Measurements from ENCODE around the gene MRPS2. TPM values are rescaled to one million over a fixed set of nuclear protein-coding genes. Genes with fewer than 3 reads are reported as not detected.

MRPS2 gene
- total RNA-seq, 1 experiment from 2014 or later: 62.4 TPM

DNA sequence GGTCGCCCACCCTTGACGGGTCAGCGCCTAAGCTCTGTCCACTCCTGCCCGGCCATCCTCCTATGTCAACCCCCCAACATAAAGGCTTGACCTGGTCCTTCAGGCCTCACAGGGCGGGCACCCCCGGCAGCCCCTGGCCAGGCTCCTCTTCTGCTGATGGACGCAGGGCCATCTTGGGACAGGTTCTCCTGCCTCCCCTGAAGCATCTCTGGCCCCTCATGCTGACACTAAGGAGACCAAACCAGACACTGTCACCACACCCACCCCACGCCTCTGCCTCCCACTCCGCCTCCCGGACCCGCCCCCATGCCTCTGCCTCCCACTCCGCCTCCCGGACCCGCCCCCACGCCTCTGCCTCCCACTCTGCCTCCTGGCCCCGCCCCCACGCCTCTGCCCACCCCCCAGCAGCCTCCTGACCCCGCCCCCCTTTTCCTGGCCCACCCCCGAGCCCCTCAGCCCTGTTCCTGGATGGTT lies 52.3 kb downstream of the MRPS2 start:
- Histone ChIP-seq H3K27ac (ENCODE audit: low read length) (no peak overlapping the region), H3K27me3 (ENCODE audit: low read length) (no peaks in the 10 kb centered on the region), H2AFZ (ENCODE audit: low read length) (no peak overlapping the region), H3K9me2 (replicated peaks; ENCODE audit: low read length) (no peaks in the 10 kb centered on the region), H3K9me3 (ENCODE audit: low read length) (no peaks in the 10 kb centered on the region), H3K9ac (ENCODE audit: low read length) (no peak overlapping the region), H3K36me3 (ENCODE audit: low read depth, low read length) (no peaks in the 10 kb centered on the region), H3K4me3 (ENCODE audit: low read length) (no peak overlapping the region), H3K79me2 (ENCODE audit: low read length) (no peaks in the 10 kb centered on the region), H3K4me1 (ENCODE audit: insufficient read depth, low read length) (no peaks in the 10 kb centered on the region), H3K4me2 (ENCODE audit: low read length) (no peak overlapping the region), H4K20me1 (ENCODE audit: low read length) (no peaks in the 10 kb centered on the region), H3F3A (ENCODE audit: low read length, unreplicated experiment) (no peaks in the 10 kb centered on the region)
- intact Hi-C loops (cut with micrococcal nuclease): no loop called here
- ChIA-PET POLR2A (ENCODE audit: unreplicated experiment) (no interaction called here), CTCF (no interaction called here)
- DNase-seq (no peak), ATAC-seq (no peak)
- BruUV-seq (replicated peaks): no TSS peak
- TF ChIP-seq EZH2 (IDR thresholded peaks at IDR 0.05; ENCODE audit: low read length, unreplicated experiment): no peak

Other genes starting within 250 kb of the MRPS2 start
- 22.6 and 30.6 TPM in 2 replicates for gene PPP1R26, start 20.9 kb upstream of the MRPS2 start, total RNA-seq (2014; rRNA removed)
- gene LCN1, start 20.8 kb downstream of the MRPS2 start, total RNA-seq (2014; rRNA removed): not detected in 2 replicates
- gene OBP2A, start 45.4 kb downstream of the MRPS2 start, total RNA-seq (2014; rRNA removed): not detected in 2 replicates
- not detected in 2 replicates for gene PAEP, start 61.1 kb downstream of the MRPS2 start, total RNA-seq (2014; rRNA removed)
- not detected in 2 replicates for gene GLT6D1, start 138.9 kb downstream of the MRPS2 start, total RNA-seq (2014; rRNA removed)
- not detected in 2 replicates for gene LCN9, start 162.6 kb downstream of the MRPS2 start, total RNA-seq (2014; rRNA removed)
- gene SOHLH1, start 198.8 kb downstream of the MRPS2 start, total RNA-seq (2014; rRNA removed): not detected in 2 replicates
- not detected in 2 replicates for gene KCNT1, start 201.5 kb downstream of the MRPS2 start, total RNA-seq (2014; rRNA removed)